Smooth muscle cell (in vitro differentiated cells): ENCODE data around the gene CASQ2. TPM values are rescaled to one million over a fixed set of nuclear protein-coding genes. Genes with fewer than 3 reads are reported as not detected.
A peak's percentile ranks its signal among the peaks of the same experiment; 100 is the strongest.

ENCODE experiments used
- DNase-seq: peaks from one replicate; lab custom pipeline; 2025; ENCODE audit not compliant: unreplicated experiment; lab: John Stamatoyannopoulos, UW
- H2AFZ ChIP-seq: fragments of 200-600 bp; sonication (generic); 2 replicates; pipeline ENCODE4 v1.6.0; 2016; ENCODE audit warnings: antibody characterized with exemption, low read depth, mild to moderate bottlenecking
- H3F3A ChIP-seq: fragments of 200-600 bp; sonication (generic); 2 replicates; pipeline ENCODE4 v1.6.0; 2017; ENCODE audit warnings: antibody characterized with exemption, low read depth
- H3K27ac ChIP-seq: fragments of 200-600 bp; sonication (generic); 2 replicates; pipeline ENCODE4 v1.5.1; 2016; ENCODE audit warnings: low read depth, mild to moderate bottlenecking
- H3K27me3 ChIP-seq: fragments of 200-600 bp; sonication (generic); 2 replicates; pipeline ENCODE4 v1.6.1; 2016; ENCODE audit warnings: low read depth, mild to moderate bottlenecking
- H3K36me3 ChIP-seq: fragments of 200-600 bp; sonication (generic); 2 replicates; pipeline ENCODE4 v1.5.1; 2016; ENCODE audit warnings: low read depth
- H3K4me1 ChIP-seq: fragments of 200-600 bp; sonication (generic); 2 replicates; pipeline ENCODE4 v1.5.1; 2016; ENCODE audit warnings: low read depth
- H3K4me2 ChIP-seq: fragments of 200-600 bp; sonication (generic); 2 replicates; pipeline ENCODE4 v1.6.0; 2016; ENCODE audit warnings: mild to moderate bottlenecking
- H3K4me3 ChIP-seq: fragments of 200-600 bp; sonication (generic); 2 replicates; pipeline ENCODE4 v1.5.1; 2016; ENCODE audit warnings: mild to moderate bottlenecking
- H3K79me2 ChIP-seq: fragments of 200-600 bp; sonication (generic); 2 replicates; pipeline ENCODE4 v1.6.0; 2016; ENCODE audit warnings: low read depth, mild to moderate bottlenecking
- H3K9ac ChIP-seq: fragments of 200-600 bp; sonication (generic); 2 replicates; pipeline ENCODE4 v1.6.0; 2016; ENCODE audit warnings: low read depth
- H3K9me3 ChIP-seq: fragments of 200-600 bp; sonication (generic); replicated peaks from 2 replicates; pipeline ENCODE4 v1.5.1; 2016; ENCODE audit warnings: low read depth
- H4K20me1 ChIP-seq: fragments of 200-600 bp; sonication (generic); 2 replicates; pipeline ENCODE4 v1.6.0; 2016; ENCODE audit warnings: low read depth
- CTCF ChIP-seq: fragments of 200-600 bp; sonication (generic); IDR thresholded peaks from 2 replicates; pipeline ENCODE4 v1.5.1; 2017; ENCODE audit warnings: borderline replicate concordance, mild to moderate bottlenecking, antibody characterized with exemption; ENCODE audit not compliant: insufficient read depth, poor library complexity, severe bottlenecking
- WGBS: methylation state at CpG from one replicate; pipeline ENCODE4 v1.1.7; 2016; ENCODE audit warnings: low lambda C conversion rate; 5-methylcytosine and 5-hydroxymethylcytosine counted together
- polyA plus RNA-seq: library from polyadenylated mRNA; unstranded; fragments of >200 nt; fragmentation: Nextera tagmentation; extraction: Ambion mirVana; gene quantifications from 2 replicates; pipeline ENCODE4 v1.2.1, GENCODE V29; 2016
- total RNA-seq: library from RNA; depleted of rRNA; stranded (reverse); fragments of >200 nt; gene quantifications from 2 replicates; pipeline ENCODE4 v1.2.3, GENCODE V29; 2014

The CASQ2 gene
- total and polyA plus RNA-seq, 2 experiments from 2014 or later, result not detected

GRCh38 chr1:115705963-115706362, 62.6 kb downstream of the CASQ2 start:
- no peaks in the 10 kb centered on the region for H3F3A ChIP-seq
- no peak overlapping the region for H3K9ac ChIP-seq
- H2AFZ ChIP-seq, result peak overlapping the region; percentile 63
- WGBS, result 70% methylated on average over 9 of the region's 9 CpGs
- H3K27me3 ChIP-seq, result no peaks in the 10 kb centered on the region
- H3K4me3 ChIP-seq, result no peak overlapping the region
- peak overlapping the region; percentile 25 for H3K4me2 ChIP-seq
- no peak for TF ChIP-seq CTCF
- no peaks in the 10 kb centered on the region for H3K36me3 ChIP-seq
- H3K9me3 ChIP-seq, result no peaks in the 10 kb centered on the region
- H3K4me1 ChIP-seq, result peaks cover 17% of the 10 kb centered on the region
- H4K20me1 ChIP-seq, result no peaks in the 10 kb centered on the region
- peak overlapping the region; percentile 71 for H3K27ac ChIP-seq
- no peaks in the 10 kb centered on the region for H3K79me2 ChIP-seq
- DNase-seq, result no peak

GRCh38 chr1:115705085-115705951, 63.2 kb downstream of the CASQ2 start:
- peak overlapping the region; percentile 25 for H3K4me2 ChIP-seq
- H3K27ac ChIP-seq, result peak overlapping the region; percentile 71
- peak overlapping the region; percentile 59 for H3K9ac ChIP-seq
- H3K4me1 ChIP-seq, result peaks cover 17% of the 10 kb centered on the region
- H3K9me3 ChIP-seq, result no peaks in the 10 kb centered on the region
- no peaks in the 10 kb centered on the region for H3K27me3 ChIP-seq
- peak overlapping the region; percentile 63 for H2AFZ ChIP-seq
- no peaks in the 10 kb centered on the region for H3F3A ChIP-seq
- no peaks in the 10 kb centered on the region for H3K79me2 ChIP-seq
- no peak for TF ChIP-seq CTCF
- no peak for DNase-seq
- H3K36me3 ChIP-seq, result no peaks in the 10 kb centered on the region
- 71% methylated on average over 12 of the region's 12 CpGs for WGBS
- H3K4me3 ChIP-seq, result no peak overlapping the region
- H4K20me1 ChIP-seq, result no peaks in the 10 kb centered on the region

GRCh38 chr1:115702959-115703358, 65.6 kb downstream of the CASQ2 start:
- H3K27me3 ChIP-seq, result no peaks in the 10 kb centered on the region
- no peaks in the 10 kb centered on the region for H3F3A ChIP-seq
- DNase-seq, result no peak
- no peaks in the 10 kb centered on the region for H4K20me1 ChIP-seq
- H3K4me1 ChIP-seq, result peaks cover 17% of the 10 kb centered on the region
- H3K4me2 ChIP-seq, result no peak overlapping the region
- no peaks in the 10 kb centered on the region for H3K9me3 ChIP-seq
- no peak for TF ChIP-seq CTCF
- WGBS, result 89% methylated on average over 3 of the region's 3 CpGs
- no peak overlapping the region for H3K4me3 ChIP-seq
- H2AFZ ChIP-seq, result no peak overlapping the region
- H3K27ac ChIP-seq, result no peak overlapping the region
- H3K36me3 ChIP-seq, result no peaks in the 10 kb centered on the region
- no peaks in the 10 kb centered on the region for H3K79me2 ChIP-seq
- no peak overlapping the region for H3K9ac ChIP-seq

- no peak overlapping the region for H2AFZ ChIP-seq
- H3K27me3 ChIP-seq, result no peaks in the 10 kb centered on the region
- H3K27ac ChIP-seq, result no peak overlapping the region
- no peak overlapping the region for H3K9ac ChIP-seq
- no peak overlapping the region for H3K4me2 ChIP-seq
- no peak for TF ChIP-seq CTCF
- H3K9me3 ChIP-seq, result no peaks in the 10 kb centered on the region
- H3K4me1 ChIP-seq, result peaks cover 10% of the 10 kb centered on the region
- no peaks in the 10 kb centered on the region for H3F3A ChIP-seq
- H3K79me2 ChIP-seq, result no peaks in the 10 kb centered on the region
- no peak overlapping the region for H3K4me3 ChIP-seq
- H4K20me1 ChIP-seq, result no peaks in the 10 kb centered on the region
- DNase-seq, result no peak
- H3K36me3 ChIP-seq, result no peaks in the 10 kb centered on the region
- 96% methylated on average over 3 of the region's 3 CpGs for WGBS
These were observed 67.4 kb downstream of the CASQ2 start for GRCh38 chr1:115701090-115701489.
